ENCODE data around the gene AMIGO1. TPM values are rescaled to one million over a fixed set of nuclear protein-coding genes. Genes with fewer than 3 reads are reported as not detected.

AMIGO1 gene
- total RNA-seq, result 10 to 100 TPM in 1 of 4 donors, 1 to 10 TPM in 3; 8.1 to 10.3 (median 8.4) TPM

DNA sequence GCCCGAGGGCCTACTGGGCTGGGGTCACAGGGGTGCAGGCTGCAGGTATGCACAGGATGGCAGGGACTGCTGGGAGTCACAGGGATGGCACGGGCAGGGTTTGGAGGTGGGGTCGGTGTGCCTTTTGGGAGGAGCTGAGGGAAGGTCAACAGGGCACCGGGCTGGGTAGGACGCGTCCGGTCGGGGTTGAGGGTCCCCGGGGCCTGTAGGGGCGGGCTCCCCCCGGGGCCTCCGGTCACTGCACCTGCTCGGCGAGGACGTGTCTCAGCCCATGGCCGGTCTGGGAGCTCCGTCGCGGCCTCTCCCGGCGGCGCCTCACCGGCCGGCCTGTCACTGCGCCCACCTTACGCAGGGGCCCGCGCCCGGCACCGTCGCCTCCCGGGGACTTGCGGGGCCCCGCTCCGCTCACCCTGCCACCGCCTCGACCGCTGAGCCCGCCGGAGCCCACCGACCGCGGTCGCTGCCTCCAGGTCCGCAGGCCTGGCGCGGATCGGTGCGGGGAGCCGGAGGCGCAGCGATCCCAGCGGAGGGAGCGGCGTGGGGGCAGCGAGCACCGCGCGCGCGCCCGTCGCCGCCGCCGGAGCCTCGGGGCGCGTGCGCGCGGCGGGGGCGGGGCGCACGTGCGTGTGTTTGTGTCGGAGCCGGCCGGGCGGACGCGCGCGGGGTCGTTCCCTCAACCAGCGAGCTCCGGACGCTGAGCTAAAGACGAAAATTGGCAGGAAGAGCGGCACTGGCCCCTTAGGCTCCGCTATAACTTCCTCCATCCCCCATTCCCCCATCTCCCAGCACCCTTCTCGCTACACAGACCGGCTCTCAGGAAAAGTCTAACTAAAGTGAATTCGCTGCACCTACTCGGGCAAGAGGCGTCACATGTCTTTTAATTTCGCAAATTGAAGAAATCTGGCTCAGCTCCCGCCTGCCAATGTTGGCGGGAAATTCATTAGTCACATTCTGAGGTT lies at the start of gene AMIGO1:
Gene AMIGO1 (minus strand): TSS at position 552 of the 959 bp plus-strand sequence. CDS start 815 bp downstream, outside the sequence.
- Histone ChIP-seq H3K9me3 (no peaks in the 10 kb centered on the region), H3K4me1 (peaks cover 0 to 19% (median 10%) of the 10 kb centered on the region in 4 donors), H3K27ac (peak within 1 kb of the TSS in 3 of 4 donors; percentile 66 to 82 (median 75)), H3K4me3 (peak within 1 kb of the TSS; percentile 51 to 85 (median 66)), H3K36me3 (peaks cover 0 to 18% (median 0%) of the 10 kb centered on the region in 3 donors), H3K27me3 (no peaks in the 10 kb centered on the region)
- no peak for TF ChIP-seq POLR2A (IDR thresholded peaks at IDR 0.05)
- peak in 1 of 2 donors; percentile 6 for TF ChIP-seq EP300 (IDR thresholded peaks at IDR 0.05)
- TF ChIP-seq CTCF (IDR thresholded peaks at IDR 0.05), result peak in 1 of 5 experiments; percentile 20
- WGBS, 2 donors, result 1% methylated on average over 28 to 90 of the region's 100 CpGs
- no peak for DNase-seq (ENCODE audit: low spot score in 2 of 2)

DNA sequence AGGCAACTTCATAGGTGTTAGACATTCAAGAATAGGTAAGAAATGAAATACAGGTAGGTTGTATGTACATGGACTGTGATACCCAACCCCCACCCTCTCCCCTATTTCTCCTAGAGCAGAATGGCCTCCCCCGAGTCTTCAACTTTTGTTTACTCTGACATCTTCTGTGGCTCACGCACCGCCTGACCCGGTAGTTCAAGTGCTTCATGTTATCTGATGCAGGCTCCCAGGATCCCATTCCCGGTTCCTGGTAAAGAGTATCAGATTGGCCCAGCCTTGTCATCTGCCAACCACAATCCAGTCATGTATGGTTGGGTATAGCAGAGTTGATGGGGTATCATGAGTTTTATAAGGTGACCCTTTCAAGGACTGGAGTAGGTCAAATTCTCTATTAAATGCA lies 48.0 kb upstream of the AMIGO1 start:
- Histone ChIP-seq H3K27ac (no peak overlapping the region), H3K27me3 (no peaks in the 10 kb centered on the region), H3K9me3 (no peaks in the 10 kb centered on the region), H3K4me3 (no peak overlapping the region), H3K36me3 (no peaks in the 10 kb centered on the region), H3K4me1 (peaks cover 0 to 71% (median 5%) of the 10 kb centered on the region in 4 donors)
- no peak for TF ChIP-seq POLR2A (IDR thresholded peaks at IDR 0.05)
- TF ChIP-seq EP300 (IDR thresholded peaks at IDR 0.05), result no peak
- no peak for TF ChIP-seq CTCF (IDR thresholded peaks at IDR 0.05)
- 91 to 97% methylated on average over 5 of the region's 5 CpGs for WGBS, 2 donors
- DNase-seq (ENCODE audit: low spot score in 2 of 2), result no peak

GRCh38 chr1:109556563-109556962 lies 47.0 kb upstream of the AMIGO1 start:
- Histone ChIP-seq H3K27me3 (no peaks in the 10 kb centered on the region), H3K9me3 (no peaks in the 10 kb centered on the region), H3K27ac (peak overlapping the region in 1 of 4 donors; percentile 2), H3K4me1 (peaks cover 0 to 72% (median 3%) of the 10 kb centered on the region in 4 donors), H3K4me3 (no peak overlapping the region), H3K36me3 (no peaks in the 10 kb centered on the region)
- WGBS, 2 donors, result 96 to 99% methylated on average over 2 of the region's 2 CpGs
- no peak for TF ChIP-seq POLR2A (IDR thresholded peaks at IDR 0.05)
- TF ChIP-seq EP300 (IDR thresholded peaks at IDR 0.05), result no peak
- TF ChIP-seq CTCF (IDR thresholded peaks at IDR 0.05), result no peak
- no peak for DNase-seq (ENCODE audit: low spot score in 2 of 2)

- peak; percentile 91 to 95 for DNase-seq (ENCODE audit: low spot score in 2 of 2)
- TF ChIP-seq EP300 (IDR thresholded peaks at IDR 0.05) (peak; percentile 74 to 99), POLR2A (IDR thresholded peaks at IDR 0.05) (peak; percentile 96 to 98), CTCF (IDR thresholded peaks at IDR 0.05) (no peak)
- Histone ChIP-seq H3K36me3 (no peaks in the 10 kb centered on the region), H3K27me3 (no peaks in the 10 kb centered on the region), H3K4me3 (peak within 1 kb of the TSS; percentile 87 to 98 (median 90)), H3K9me3 (no peaks in the 10 kb centered on the region), H3K4me1 (peaks cover 0 to 63% (median 10%) of the 10 kb centered on the region in 4 donors), H3K27ac (peak within 1 kb of the TSS; percentile 87 to 98 (median 98))
- 0% methylated on average over 57 to 58 of the region's 68 CpGs for WGBS, 2 donors
Measured at GRCh38 chr1:109548321-109549267, 39.1 kb upstream of the AMIGO1 start, which contains the start of gene GNAI3. GNAI3 (plus strand) TSS chr1:109548615; CDS start chr1:109548721, 106 bp downstream.
